Neural cell (in vitro differentiated cells): Measurements from ENCODE around the gene ZFR.
"Not testable (repeated sequence)": the region's sequence is repeated elsewhere in the genome, so short reads cannot be mapped to it uniquely, and the experiment has no call there.

Experiments used
- CTCF ChIP-seq: fragments of 450-650 bp; IDR thresholded peaks from 2 replicates; pipeline ENCODE4 v1.5.1; 2014; ENCODE audit warnings: antibody characterized with exemption, mild to moderate bottlenecking, moderate library complexity; ENCODE audit not compliant: poor library complexity, severe bottlenecking
- EP300 ChIP-seq: fragments of 450-650 bp; conservative IDR thresholded peaks from 2 replicates; pipeline ENCODE4 v1.6.1; 2014; ENCODE audit warnings: antibody characterized with exemption, mild to moderate bottlenecking, moderate library complexity; ENCODE audit not compliant: poor library complexity, severe bottlenecking
- MXI1 ChIP-seq: fragments of 450-650 bp; conservative IDR thresholded peaks from 2 replicates; pipeline ENCODE4 v1.6.1; 2014; ENCODE audit warnings: antibody characterized with exemption, mild to moderate bottlenecking; ENCODE audit not compliant: poor library complexity, severe bottlenecking
- POLR2AphosphoS5 ChIP-seq: IDR thresholded peaks from 2 replicates; pipeline ENCODE4 v1.6.1; 2012
- RAD21 ChIP-seq: fragments of 450-650 bp; conservative IDR thresholded peaks from 2 replicates; pipeline ENCODE4 v1.6.1; 2014; ENCODE audit warnings: antibody characterized with exemption, mild to moderate bottlenecking, moderate library complexity
- SMC3 ChIP-seq: fragments of 450-650 bp; conservative IDR thresholded peaks from 2 replicates; pipeline ENCODE4 v1.6.1; 2014; ENCODE audit warnings: antibody characterized with exemption, mild to moderate bottlenecking, moderate library complexity; ENCODE audit not compliant: poor library complexity
- TAF1 ChIP-seq: IDR thresholded peaks from 2 replicates; pipeline ENCODE4 v1.6.1; 2012; ENCODE audit warnings: low read depth

GRCh38 chr5:32367271-32367670, 77.3 kb downstream of the ZFR start:
- not testable (repeated sequence) for TF ChIP-seq RAD21, CTCF, SMC3, TAF1, POLR2AphosphoS5, EP300, MXI1
